OCI-LY3 (cell line): ENCODE data around the gene NUP153.

Experiments used
- EZH2phosphoT487 ChIP-seq: fragments of 200-600 bp; shearing (Covaris generic); IDR thresholded peaks from 2 replicates; pipeline ENCODE4 v1.6.1; 2018; ENCODE audit warnings: antibody characterized with exemption, mixed run types, low read depth
- TF ChIP-seq, protein P1 (sequence below): fragments of 200-600, 300-600 bp; sonication (generic); IDR thresholded peaks from 2 replicates; pipeline ENCODE4 v1.5.1; 2014; ENCODE audit warnings: antibody characterized with exemption, low read length, low read depth

DNA sequence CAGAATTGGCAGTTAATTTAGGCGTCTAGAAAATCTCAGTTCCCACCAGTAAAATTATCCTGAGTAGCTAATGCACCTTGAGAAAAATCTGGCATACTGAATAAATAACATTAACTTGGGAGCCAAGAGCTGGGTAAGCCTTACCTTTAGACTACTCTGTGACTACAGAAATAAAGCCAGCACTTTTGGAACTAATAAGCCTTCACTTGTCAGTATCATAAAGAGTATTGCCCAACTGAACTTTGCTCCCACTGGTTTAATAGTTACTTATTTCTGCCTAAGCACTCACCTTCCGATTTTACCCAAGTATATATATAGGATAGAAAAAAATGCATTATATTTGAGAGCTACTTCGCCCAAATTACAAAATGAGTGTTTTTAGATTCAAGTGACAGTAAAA is 95.9 kb downstream of the NUP153 start:
- TF ChIP-seq, protein P1, sequence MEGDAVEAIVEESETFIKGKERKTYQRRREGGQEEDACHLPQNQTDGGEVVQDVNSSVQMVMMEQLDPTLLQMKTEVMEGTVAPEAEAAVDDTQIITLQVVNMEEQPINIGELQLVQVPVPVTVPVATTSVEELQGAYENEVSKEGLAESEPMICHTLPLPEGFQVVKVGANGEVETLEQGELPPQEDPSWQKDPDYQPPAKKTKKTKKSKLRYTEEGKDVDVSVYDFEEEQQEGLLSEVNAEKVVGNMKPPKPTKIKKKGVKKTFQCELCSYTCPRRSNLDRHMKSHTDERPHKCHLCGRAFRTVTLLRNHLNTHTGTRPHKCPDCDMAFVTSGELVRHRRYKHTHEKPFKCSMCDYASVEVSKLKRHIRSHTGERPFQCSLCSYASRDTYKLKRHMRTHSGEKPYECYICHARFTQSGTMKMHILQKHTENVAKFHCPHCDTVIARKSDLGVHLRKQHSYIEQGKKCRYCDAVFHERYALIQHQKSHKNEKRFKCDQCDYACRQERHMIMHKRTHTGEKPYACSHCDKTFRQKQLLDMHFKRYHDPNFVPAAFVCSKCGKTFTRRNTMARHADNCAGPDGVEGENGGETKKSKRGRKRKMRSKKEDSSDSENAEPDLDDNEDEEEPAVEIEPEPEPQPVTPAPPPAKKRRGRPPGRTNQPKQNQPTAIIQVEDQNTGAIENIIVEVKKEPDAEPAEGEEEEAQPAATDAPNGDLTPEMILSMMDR = no peak
- TF ChIP-seq EZH2phosphoT487 = no peak
